GM21360 (cell line): ENCODE measurements around the gene CRACR2A.

Experiments used
- ATAC-seq: cut with Tn5 transposase; IDR thresholded peaks from one replicate; pipeline ENCODE4 v1.9.1; 2021; ENCODE audit warnings: mild to moderate bottlenecking, moderate library complexity; ENCODE audit not compliant: unreplicated experiment

Gene CRACR2A

DNA sequence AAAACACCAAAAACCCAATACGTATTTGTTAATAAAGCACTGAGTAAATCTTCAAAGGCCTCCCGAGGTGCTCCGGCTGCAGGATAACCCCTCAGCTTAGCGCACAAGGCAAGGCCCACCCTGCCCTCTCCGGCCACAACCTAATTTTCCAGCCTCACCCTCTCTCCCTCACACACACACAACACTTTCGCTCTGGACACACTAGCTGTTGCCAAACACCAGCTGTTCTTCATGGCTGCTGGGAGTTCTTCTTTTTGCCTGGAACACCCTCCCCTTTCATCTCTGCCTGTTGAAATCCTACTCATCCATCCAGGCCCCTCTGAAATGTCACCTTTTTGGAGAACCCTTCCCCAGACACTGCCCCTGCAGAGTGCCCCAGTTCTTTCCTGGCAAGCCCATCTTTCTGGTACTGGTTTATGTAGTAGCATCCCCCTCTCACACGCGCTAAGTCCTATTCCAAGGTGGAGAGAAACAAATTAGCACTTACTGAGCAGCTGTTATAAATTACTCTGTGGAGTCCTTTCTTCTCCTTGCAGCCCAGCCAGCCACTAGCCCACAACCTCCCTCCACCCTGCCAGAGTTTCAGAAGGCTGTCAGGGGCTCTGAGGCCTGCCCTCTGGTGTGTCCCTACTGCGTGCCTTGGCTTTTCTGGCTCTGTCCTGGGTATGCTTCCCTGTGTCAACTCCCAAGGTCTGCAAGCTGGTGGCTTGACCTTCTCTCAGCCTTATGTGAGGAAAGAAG, 805 bp upstream of the CRACR2A start:
- no peak for ATAC-seq

DNA sequence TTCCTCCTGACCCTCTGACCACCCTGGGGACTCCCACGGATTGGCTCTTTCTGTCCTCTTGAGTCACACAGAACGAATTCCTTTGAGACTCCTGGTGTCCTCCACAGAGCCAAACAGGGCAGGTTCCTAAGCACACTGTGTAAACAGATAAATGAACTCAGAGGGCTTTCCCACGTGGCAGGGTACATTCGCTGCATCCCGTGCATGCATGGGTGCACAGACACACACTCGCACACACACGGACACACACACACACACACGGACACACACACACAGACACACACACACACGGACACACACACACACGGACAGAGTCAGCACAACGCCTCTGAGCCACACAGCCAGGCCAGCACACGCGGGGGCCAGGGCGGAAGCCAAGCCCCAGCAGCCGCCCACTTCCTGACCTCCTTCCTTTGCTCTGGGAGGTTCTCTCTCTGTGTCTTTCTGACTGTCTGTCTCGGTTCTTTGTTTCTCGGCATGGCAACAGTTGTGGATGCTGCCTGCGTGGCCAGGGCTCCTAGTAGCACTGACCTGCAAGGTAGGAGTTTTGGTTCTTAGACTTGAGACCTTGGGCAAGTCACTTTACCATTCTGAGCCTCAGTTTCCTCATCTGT, 706 bp downstream of the CRACR2A start:
- ATAC-seq: peak; percentile 53

DNA sequence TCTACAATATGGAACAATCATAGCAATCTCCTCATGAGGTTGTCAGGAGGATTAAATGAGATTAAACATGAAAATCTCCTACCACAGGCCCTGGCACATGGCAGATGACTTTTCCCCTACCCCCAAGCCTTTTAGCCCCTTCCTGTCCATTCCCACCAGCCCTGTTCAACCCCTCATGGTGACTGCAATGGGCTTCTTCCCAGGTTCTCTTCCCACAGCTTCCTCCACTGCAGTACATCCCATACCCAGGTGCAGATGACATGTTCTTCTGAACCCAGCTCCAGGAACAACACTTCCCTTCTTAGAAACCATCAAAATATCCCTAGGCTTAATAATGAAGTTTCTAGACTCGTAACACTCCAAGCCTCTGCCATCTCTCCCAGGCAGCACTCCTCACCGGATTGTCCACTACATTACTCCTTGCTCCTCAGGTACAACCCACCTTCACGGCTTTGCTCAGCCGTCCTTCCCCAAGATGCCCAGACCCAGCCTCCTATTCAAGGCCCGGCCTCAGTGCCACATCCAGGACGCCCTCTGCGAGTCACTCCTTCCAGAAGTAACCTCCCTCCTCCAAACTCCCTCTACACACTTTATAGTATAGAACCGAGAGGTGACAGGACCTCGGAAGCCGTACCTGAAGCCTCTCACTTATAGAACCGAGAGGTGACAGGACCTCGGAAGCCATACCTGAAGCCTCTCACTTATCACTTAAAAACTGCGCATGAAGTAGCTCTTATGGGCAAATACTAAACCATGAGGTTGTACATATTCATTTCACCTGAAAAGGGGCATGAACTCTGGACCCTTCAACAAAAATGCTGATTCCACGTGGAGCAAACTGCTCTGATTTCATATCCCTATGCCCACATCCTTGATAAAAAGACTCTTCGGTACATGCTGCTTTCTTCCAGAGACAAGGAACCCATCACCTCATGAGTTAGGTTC, 1.5 kb downstream of the CRACR2A start:
- no peak for ATAC-seq

DNA sequence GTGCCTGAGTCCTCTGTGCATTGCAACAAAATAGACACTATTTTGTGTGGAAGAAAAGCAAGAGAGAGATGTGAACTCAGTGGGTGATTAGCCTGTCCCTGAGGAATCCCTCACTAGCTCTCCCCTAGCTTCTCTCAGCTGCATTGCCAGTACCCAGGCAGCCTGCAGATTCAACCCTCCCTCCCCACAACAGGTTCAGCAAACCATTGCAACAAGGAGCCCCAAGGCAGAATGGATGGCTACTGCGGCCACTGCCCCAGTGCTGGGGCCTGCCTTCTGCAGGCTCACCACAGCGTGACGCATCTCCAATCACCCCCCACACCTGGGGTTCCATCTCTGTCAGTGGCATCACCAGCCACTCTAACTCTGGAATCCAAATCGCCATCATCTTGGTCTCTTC, 2.3 kb downstream of the CRACR2A start:
- no peak for ATAC-seq

DNA sequence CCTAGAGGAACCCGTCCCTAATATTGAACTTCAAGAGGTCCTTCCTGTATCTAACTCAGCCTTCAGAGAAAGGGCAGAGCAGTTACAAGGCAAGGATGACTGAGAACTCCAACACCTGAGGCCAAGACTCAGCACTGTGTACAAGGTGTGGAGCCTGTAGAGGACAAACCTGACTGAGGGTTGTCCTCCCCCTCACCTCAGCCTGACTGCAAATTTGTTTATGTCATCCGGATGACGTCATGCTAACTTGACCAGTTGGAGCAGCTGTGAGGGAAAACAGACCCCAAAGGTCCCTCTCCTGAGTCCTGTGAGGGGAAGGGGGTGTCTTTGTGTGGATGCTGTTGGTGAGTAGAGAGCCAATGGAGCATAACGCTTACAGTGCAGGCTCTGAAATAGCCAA, 4.3 kb downstream of the CRACR2A start:
- ATAC-seq: no peak

DNA sequence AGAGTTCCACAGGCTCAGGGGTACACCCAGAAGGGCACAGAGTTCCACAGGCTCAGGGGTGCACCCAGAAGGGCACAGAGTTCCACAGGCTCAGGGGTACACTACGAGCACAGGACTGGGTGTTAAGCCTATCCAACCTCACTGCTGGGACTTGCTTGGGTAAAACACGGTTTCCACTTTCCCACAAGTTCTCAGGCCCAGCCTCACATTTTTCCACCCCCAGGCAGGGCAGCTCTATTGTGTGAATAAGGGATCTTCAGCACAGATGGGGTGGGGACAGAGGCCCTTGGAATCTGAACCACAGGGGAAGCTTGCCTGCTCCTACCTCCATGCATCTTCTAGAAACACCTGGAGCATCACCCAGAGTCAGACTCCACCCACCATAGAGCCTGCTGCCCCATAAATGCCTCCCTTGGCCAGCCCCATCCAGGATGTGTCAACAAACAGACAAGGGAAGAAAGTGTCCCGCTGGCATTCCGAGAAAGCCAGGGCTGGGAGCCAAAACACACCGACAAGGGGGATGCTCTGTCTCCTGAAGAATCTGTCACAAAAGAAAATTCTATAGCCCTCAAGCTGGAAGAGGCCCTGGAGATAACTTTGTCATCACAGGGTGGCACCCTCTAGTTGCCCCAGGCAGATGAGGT, 4.8 kb downstream of the CRACR2A start:
- no peak for ATAC-seq

DNA sequence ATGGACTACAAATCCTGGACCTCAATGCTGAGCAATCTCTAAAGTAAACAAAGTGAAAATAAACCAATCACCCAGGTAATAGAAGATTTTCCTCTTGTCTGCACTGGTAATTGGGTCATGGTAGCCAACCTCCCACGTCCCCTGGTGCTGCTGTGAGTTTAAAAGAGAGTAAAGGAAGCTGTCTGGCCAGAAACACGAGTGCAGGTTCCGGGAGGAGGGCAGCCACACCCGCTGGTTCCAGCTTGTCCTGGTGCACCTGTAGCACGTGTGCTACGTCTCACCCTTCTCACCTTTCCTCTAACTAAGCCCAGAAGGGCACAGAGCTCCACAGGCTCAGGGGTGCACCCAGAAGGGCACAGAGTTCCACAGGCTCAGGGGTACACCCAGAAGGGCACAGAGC, 5.4 kb downstream of the CRACR2A start:
- ATAC-seq: no peak

DNA sequence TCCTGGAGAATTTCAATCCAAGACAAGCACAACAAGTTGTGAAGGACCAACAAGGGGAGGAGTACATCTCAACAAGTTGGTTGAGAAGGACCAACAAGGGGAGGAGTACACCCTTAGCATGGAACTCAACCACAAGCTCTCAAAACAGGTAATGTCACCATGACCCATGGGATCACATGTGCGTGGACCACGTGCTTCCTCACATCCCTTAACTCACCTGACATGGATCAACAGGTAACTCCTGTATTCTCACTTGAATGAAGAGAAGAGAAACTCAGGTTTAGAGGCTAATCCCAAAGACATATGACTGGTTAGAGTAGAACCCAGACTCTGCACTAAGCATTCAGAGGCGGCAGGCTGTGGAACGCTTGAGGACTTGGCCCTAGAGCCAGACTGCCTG, 6.2 kb downstream of the CRACR2A start:
- no peak for ATAC-seq

DNA sequence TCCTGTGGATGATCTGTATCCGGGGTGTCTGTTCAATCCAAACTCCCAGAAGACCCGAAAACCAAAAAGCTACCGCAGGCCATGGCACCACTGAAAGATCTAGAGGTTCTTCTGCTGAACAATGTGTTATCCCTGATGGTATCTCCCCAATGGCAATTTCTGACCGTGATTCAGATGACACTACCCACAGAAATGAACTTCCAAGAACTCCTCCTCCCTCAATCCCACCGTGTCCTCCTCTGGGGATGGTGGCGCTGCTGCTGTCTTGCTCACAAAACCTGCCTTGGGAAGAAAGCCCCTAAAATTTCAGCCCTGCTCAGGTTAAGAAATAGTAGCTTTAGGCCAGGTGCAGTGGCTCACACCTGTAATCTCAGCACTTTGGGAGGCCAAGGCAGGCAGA, 7.8 kb downstream of the CRACR2A start:
- ATAC-seq: no peak

DNA sequence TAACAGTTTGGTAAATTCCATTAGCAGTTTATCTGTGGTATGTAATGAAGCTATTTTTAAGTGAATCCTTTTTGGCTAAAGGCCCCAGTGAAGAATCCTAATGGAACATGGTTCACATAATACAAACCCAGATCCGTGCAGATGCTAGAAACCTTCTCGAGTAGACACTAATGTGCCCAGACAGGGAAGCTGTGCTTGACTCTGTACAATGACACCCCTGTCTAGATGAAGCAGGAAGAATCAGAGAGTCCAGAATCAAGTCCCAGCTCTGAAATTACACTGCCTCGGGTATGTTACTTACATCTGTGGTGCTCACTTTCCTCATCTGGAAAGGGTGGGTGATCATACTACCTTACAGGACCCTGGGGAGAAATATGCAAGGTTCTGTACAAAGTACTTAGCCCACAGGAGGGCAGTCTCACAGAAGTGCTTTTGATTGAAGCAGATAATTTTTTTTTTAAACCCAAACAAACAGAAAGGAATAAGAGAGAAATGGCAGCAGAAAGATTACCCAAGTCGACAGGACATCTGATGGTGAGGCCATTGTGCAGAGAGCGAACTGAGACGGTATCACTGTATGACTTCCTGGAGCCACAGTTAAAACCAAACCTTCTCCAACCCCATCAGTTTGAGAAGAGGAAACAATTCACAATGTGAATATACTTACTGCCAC, 8.5 kb downstream of the CRACR2A start:
- no peak for ATAC-seq

DNA sequence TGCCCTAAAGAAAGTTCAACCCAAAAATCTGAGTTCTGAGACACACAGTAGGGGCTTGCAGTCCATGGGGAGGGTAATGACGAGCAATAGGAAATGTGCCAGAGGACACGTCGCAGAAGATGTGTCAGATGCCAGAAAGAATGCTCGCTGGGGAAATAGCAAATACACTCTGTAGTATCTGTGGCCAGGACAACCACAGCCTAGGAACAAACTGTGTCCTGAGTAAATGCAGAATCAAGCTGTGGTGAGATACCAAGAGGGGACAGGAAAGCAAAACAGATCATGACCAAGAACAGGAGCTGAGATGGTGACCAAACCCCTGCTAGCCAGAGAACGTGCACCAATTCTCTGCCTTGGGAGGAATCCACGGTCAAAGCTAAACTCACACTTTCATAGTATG, 9.1 kb downstream of the CRACR2A start:
- ATAC-seq: no peak

DNA sequence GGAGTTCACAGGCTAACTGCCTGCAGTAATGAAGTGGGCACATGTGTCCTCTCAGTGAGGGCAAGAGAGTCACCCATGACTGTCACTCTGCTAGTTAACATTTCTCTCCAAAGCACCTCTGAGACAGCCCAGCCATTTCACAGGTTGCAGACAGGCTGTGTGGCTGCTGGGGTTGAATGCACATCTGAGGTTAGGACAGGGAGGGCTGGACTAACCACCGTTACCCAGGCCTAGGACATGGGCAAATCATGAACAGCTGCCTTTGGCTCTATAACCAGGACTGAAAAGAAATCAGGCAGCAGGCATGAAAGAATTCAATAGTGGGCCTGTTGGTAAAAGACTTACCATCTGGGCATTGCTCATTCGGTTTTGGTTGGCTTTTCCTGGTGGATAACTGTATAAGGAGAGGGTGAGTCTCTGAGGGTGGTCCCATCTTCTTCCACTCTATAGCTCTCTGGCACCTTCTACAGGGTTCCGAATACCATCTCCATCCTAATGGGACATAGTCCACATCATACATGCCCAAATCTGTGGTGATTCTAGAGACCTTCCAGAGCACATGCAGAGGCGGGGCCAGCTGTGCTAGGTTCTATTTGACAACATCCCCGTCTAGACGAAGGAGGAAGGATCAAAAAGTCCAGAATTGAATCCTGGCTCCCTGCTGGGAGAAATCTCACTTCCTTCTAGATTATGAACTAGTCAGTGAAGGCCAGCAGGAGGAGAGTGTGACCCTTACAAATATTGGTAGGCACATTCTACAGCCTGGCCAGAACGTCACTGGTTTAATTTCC, 10.8 kb downstream of the CRACR2A start:
- no peak for ATAC-seq

DNA sequence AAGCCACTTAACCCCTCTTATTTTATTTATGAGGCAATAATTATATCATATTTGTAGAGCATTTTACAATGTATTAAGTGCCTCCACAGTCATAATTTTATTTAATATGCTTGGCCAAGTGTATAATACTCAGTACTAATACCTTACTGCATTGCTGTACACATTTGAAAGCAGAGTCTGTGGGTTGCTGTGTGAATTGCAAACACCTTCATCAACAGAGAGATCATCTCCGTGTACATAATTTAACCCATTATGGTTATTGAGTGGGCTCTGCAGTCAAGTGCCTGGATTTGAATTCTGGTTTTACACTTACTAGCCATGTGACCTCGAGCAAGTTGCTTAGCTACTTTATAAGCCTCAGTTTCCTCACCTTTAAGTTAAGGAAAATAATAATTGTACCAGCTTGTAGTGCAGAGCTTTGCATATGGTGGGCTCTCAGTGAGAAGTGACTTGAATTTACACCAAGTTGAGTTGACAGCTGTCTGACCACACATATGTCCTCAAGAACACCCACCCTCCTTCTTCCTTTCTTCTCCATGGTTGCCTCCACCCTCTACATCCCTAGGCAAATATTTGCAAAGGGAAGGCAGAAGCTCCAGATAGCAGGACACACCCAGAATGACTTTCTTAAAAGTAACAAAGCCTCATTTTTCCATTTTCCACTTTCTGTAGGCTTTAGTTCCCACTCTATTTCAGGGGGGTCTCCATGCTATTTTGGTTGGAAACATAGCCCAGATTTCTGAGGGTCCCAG, 12.3 kb downstream of the CRACR2A start:
- ATAC-seq: no peak

DNA sequence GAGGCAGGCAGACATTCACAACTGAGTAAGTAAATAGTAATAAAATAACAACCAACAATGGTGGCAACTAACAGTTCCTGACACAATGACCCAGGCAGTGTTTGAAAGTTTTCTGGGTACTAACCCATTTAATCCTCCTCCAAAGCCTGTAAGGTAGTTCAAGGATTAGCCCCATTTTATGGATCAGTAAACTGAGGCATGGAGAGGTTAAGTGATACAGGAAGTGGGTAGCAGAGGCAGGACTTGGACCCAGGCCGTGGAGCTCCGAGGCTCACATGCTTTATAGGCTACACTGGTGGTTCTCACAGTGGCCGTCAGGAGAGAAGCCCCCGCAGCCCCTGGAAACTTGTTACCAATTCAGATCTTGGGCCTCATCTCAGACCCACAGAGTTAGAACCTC, 17.5 kb downstream of the CRACR2A start:
- ATAC-seq: no peak

DNA sequence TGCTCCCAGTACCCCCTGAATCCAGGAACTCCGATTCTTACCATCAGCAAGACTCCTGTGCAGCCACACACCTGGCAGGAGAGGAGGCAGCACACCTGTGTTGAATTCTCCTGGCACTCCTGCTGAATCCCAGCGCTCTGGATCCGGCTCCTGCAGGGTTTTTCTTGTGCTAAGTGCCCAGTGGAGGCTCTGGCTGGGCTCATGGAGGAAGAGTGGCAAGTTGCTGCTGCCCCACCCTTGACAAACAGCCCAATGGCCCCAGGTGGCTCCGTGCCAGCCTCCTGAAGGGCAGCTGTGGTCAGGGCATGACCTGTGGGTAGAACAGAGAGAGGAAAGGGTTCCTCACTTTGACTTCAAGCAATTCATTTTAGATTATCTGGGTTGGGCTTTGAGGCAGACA, 20.0 kb downstream of the CRACR2A start:
- no peak for ATAC-seq

DNA sequence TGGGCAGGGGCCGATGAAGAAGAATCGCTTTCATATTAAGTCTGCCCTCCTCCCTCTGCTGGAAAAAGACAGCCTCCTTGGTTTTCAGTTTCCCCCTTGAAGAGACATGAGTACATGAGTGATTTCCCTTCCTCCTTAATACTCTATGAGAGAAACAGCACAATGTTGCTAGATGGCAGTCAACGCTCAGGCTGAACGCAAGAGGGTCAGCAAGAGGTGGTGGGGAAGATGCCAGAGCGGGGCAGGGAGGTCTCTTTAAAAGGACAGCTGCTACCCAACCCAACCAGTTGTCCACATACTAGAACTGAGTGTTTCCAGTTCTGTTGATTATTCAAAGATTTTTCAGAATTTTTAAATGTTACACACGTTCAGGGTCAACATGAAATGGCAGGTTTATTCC, 22.8 kb downstream of the CRACR2A start:
- no peak for ATAC-seq

DNA sequence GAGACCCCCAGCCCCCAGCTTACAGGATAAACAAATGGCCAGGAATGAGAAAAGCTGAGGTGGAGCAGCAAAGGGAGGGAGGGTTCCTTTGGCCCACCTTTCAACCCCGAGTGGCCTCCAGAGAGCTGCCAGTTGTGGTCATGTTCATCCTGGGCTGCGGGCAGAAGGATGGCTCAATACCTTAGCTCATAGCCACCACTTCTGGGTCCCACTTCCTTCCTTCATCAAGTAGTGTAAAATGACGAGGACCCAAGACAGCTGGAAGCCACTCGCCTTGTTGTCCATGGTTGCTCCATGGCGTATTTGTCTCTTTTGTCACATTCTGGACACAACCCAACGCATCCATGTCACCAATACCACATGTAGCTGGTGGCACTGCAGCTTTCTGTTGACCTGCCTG, 24.2 kb downstream of the CRACR2A start:
- no peak for ATAC-seq

DNA sequence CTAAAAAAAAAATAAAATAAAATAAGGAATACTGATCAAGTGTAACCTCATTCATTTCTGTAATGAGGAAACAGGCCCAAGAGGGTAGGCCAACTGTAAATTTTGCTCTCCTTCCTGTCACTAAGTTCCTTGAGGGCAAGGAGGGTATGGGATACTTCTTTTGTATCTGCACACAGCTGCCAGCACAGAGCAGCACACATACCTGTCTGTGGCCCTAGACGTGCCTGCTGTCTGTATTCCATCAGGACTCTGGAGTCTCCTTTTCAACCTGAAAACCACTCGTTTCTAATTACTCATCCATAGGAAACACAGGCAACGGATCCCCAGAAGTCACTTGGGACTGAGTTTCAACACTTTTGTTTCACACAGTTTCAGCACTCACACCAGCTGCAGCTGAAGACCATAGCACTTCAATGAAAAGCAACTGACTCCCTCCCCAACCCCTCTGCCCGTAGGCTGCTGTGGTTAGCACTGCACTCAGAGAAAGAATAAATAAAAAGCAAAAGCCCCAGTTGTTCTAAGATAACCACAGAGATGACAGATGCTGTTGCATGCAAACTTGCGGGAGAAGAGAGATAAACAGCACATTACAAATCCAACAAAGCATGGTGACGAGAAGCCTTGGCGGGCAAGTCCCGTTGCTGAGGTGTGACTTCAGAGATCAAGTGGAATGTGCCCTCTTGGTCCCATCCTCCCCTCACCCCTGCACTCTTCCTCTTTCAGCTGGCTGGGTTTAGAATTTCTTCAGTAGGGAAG, 24.9 kb downstream of the CRACR2A start:
- ATAC-seq: no peak

DNA sequence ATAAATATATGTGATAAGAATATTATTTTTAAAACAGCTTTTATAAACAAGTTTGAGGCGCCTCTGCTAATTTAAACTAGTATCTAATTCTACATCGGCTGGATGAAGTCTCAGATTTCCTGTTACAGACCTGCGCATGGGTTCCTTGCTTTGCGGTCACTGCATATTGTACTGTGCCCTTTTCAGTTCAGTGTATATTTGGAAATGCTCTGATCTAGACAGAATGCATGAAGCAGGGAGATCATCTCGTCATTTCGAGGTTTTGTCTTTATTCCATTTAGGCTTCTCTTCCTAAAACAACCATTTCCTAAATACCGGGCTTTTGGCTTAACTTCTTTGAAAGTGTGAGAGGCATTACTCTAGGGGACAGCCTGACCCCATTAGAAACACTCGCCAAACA, 25.6 kb downstream of the CRACR2A start:
- ATAC-seq: no peak
